Measurements from ENCODE around the gene GRM7.

Gene GRM7

DNA sequence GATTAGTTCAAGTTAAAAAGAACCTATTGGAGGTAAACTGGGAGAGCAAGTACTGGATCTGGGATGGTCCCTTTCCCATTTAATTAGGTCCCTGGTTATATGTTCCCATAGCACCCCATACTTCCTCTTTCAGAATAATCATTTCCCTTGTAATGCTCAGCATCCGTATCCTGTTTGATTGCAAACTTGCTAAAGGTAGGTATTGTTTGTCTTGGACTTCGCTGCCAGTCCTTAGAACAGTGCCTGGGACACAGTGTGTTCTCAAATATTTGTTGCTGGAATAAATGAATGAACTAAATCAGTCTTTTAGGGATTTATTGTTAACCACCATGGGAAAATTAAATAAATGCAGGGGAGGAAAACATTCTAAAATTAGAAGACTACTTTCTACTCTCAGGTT is 299.8 kb downstream of the GRM7 start:
- TF ChIP-seq, protein P1, sequence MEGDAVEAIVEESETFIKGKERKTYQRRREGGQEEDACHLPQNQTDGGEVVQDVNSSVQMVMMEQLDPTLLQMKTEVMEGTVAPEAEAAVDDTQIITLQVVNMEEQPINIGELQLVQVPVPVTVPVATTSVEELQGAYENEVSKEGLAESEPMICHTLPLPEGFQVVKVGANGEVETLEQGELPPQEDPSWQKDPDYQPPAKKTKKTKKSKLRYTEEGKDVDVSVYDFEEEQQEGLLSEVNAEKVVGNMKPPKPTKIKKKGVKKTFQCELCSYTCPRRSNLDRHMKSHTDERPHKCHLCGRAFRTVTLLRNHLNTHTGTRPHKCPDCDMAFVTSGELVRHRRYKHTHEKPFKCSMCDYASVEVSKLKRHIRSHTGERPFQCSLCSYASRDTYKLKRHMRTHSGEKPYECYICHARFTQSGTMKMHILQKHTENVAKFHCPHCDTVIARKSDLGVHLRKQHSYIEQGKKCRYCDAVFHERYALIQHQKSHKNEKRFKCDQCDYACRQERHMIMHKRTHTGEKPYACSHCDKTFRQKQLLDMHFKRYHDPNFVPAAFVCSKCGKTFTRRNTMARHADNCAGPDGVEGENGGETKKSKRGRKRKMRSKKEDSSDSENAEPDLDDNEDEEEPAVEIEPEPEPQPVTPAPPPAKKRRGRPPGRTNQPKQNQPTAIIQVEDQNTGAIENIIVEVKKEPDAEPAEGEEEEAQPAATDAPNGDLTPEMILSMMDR (IDR thresholded peaks at IDR 0.05; ENCODE audit: control insufficient read depth, extremely low read depth, insufficient read depth): no peak
- peak; percentile 99 for DNase-seq (ENCODE audit: low read depth)
- H3K4me3 ChIP-seq (ENCODE audit: low read depth, low read length): no peak overlapping the region

DNA sequence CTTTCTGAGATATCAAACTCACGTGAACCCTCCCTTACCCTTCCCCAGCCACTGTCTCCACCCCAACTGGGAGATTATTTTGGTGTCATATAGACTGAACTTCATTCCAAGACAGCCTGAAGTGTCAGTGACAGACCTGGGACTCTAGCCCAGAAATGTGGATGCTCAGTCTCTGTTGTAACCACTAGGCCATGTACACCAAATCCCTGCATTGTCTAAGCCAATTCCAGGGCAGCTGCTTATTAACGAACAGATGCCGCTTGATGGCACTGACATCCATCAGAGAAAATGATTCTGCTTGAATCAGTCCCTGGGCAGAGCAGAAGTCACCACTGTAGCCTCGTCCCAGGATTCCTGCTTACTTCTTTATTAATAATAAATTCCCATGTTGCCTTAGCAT is 305.5 kb downstream of the GRM7 start:
- no peak overlapping the region for H3K4me3 ChIP-seq (ENCODE audit: low read depth, low read length)
- no peak for DNase-seq (ENCODE audit: low read depth)
- TF ChIP-seq, protein P1 (IDR thresholded peaks at IDR 0.05; ENCODE audit: control insufficient read depth, extremely low read depth, insufficient read depth): no peak

DNA sequence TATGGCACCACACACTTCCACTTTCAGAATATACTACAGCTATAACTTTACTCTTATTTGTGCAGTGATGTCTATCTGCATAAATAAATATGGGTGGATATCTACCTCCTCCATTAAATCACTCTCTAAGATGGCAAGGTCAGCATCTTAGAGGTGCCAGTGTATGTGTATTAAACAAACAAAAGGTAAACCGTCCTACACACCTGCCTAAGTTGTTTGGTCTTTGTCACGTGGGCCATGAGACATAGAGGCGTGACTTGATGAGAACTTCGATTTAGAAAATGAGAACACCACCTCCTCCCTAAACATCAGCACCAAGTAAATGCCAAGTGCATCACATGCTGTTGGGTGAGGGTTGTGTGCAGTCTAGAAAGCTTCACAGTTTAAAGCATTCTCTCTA is 310.6 kb downstream of the GRM7 start:
- TF ChIP-seq, protein P1 (IDR thresholded peaks at IDR 0.05; ENCODE audit: control insufficient read depth, extremely low read depth, insufficient read depth): no peak

DNA sequence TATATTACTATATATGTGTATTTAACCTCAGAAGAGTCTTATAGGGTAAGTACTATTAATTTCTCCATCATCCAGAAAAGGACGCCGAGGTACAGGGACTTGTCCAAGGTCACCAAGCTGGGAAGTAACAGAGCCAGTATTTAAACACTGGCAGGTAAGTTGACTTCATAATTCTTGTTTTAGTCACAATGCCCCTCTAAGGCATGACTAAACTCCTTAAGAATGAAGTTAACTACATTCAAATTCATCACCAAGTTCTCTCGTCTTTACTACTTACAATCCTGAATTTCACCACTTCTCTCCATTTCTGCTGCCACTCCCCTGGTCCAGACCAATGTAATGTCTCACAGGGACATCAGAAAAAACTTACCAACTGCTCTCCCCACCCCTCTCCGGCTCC is 312.1 kb downstream of the GRM7 start:
- no peak for DNase-seq (ENCODE audit: low read depth)
- TF ChIP-seq, protein P1 (IDR thresholded peaks at IDR 0.05; ENCODE audit: control insufficient read depth, extremely low read depth, insufficient read depth): no peak
- no peak overlapping the region for H3K4me3 ChIP-seq (ENCODE audit: low read depth, low read length)

More for the DNA sequence above, 310.6 kb downstream of the GRM7 start:
- no peak overlapping the region for H3K4me3 ChIP-seq (ENCODE audit: low read depth, low read length)
- DNase-seq (ENCODE audit: low read depth): peak; percentile 97

DNA sequence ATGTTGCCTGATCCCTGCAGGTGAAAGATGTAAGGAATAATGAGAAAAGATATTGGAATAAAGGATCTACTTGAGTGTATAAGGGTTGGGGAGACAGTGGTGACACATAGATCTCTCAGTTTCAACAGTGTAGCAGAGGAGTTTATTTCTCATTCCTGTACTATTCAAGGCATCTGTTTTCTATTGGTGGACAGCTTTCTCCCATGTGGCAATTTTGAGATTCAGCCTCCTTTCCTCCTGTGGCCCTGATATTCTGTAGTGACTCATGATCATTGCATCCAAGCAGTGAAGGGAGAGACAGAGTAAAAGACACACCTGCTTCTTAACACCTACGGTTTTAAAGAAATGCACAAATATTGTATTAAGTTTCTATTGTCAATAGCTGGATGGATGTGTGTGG is 327.6 kb downstream of the GRM7 start:
- no peak overlapping the region for H3K4me3 ChIP-seq (ENCODE audit: low read depth, low read length)
- no peak for DNase-seq (ENCODE audit: low read depth)
- TF ChIP-seq, protein P1 (IDR thresholded peaks at IDR 0.05; ENCODE audit: control insufficient read depth, extremely low read depth, insufficient read depth): no peak

DNA sequence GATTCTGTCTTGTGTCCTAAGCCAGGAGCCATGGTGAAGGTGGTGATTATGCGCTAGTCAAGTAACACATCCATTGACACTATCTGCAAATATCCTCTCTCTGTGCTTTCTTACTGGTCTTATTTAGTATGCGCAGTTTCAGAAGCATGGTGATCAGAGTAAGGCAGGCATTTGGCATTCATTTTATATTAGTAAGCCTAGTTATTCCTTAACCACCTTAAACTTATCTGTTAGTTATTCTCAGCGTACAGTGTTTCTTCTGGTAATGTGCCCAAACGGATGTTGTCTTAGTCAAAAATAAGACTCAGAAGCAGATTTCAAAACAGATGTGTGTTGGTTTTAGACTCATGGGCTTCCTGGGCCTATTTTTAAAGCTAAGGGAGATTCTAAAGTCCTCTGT is 329.2 kb downstream of the GRM7 start:
- TF ChIP-seq, protein P1 (IDR thresholded peaks at IDR 0.05; ENCODE audit: control insufficient read depth, extremely low read depth, insufficient read depth): no peak
- H3K4me3 ChIP-seq (ENCODE audit: low read depth, low read length): no peak overlapping the region
- DNase-seq (ENCODE audit: low read depth): no peak

DNA sequence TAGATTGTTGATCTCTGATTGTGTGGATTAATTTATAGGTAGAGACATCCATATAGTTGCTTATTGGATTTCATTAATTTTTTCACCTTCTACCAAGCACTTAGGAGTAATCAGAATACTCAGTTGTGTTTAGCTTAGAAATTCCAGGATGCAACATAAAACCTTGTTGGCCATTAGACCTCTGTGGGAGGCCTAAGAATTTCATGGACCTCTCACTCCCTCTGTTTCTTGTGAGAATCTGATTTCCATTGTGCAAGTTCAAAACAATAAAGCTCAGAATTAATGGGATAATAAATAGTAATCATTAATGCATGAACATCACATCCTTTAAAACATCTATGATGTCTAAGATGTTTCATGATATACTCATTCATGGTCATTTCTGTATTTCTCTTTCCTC is 332.4 kb downstream of the GRM7 start:
- TF ChIP-seq, protein P1 (IDR thresholded peaks at IDR 0.05; ENCODE audit: control insufficient read depth, extremely low read depth, insufficient read depth): no peak
- DNase-seq (ENCODE audit: low read depth): no peak
- H3K4me3 ChIP-seq (ENCODE audit: low read depth, low read length): no peak overlapping the region
